Right atrium auricular region (tissue), 2 donors: ENCODE results near the gene ACSL5. TPM values are rescaled to one million over a fixed set of nuclear protein-coding genes. Genes with fewer than 3 reads are reported as not detected.
"Not testable (repeated sequence)": the region's sequence is repeated elsewhere in the genome, so short reads cannot be mapped to it uniquely, and the experiment has no call there.

Experiments
- DNase-seq: peaks from one replicate; pipeline ENCODE4 v3.0.0-alpha.2; 2019; ENCODE audit warnings: low spot score
- H3K27ac ChIP-seq, 2 donors: fragments of 200-600 bp; sonication (generic); 1 replicate in 1 of 2; 2 replicates in 1 of 2; pipeline ENCODE4 v1.5.1; 2016 to 2019
- H3K27me3 ChIP-seq, 2 donors: fragments of 200-600 bp; sonication (generic); one replicate each; pipeline versions ENCODE4 v1.5.1 to v1.6.0; 2017 to 2019
- H3K36me3 ChIP-seq: fragments of 200-600 bp; sonication (generic); one replicate; pipeline ENCODE4 v1.5.1; 2016
- H3K4me1 ChIP-seq, 2 donors: fragments of 200-600 bp; sonication (generic); one replicate each; pipeline versions ENCODE4 v1.5.1 to v1.6.0; 2017 to 2019
- H3K4me3 ChIP-seq, 2 donors: fragments of 200-600 bp; sonication (generic); 1 replicate in 1 of 2; 2 replicates in 1 of 2; pipeline ENCODE4 v1.5.1; 2017 to 2019; ENCODE audit warnings: mild to moderate bottlenecking in 1 of 2, moderate library complexity in 1 of 2
- H3K9me3 ChIP-seq, 2 donors: fragments of 200-600 bp; sonication (generic); one replicate each; pipeline ENCODE4 v1.5.1; 2019
- CTCF ChIP-seq, 2 donors: fragments of 200-600 bp; sonication (generic); IDR thresholded peaks; one replicate each; pipeline ENCODE4 v1.5.1; 2019; ENCODE audit warnings: antibody characterized with exemption in 2 of 2
- total RNA-seq, 2 donors: library from RNA; depleted of rRNA; stranded (reverse); fragments of >200 nt; gene quantifications; one replicate each; pipeline ENCODE4 v1.1.0, GENCODE V29; 2016

The ACSL5 gene
- total RNA-seq, 2 donors from 2014 or later: 9.2 to 12.0 TPM

- no peaks in the 10 kb centered on the region for H3K27me3 ChIP-seq
- H3K36me3 ChIP-seq: no peaks in the 10 kb centered on the region
- TF ChIP-seq CTCF (IDR thresholded peaks at IDR 0.05): no peak
- no peaks in the 10 kb centered on the region for H3K4me1 ChIP-seq
- no peak overlapping the region for H3K4me3 ChIP-seq
- no peaks in the 10 kb centered on the region for H3K9me3 ChIP-seq
- DNase-seq: no peak
- H3K27ac ChIP-seq: no peak overlapping the region
Observed at GRCh38 chr10:112382515-112383235, 8.8 kb downstream of the ACSL5 start.

GRCh38 chr10:112383325-112383724 lies 9.4 kb downstream of the ACSL5 start:
- H3K36me3 ChIP-seq: no peaks in the 10 kb centered on the region
- TF ChIP-seq CTCF (IDR thresholded peaks at IDR 0.05): no peak
- peak; percentile 81 for DNase-seq
- no peak overlapping the region for H3K27ac ChIP-seq
- no peak overlapping the region for H3K4me3 ChIP-seq
- no peaks in the 10 kb centered on the region for H3K27me3 ChIP-seq
- no peaks in the 10 kb centered on the region for H3K9me3 ChIP-seq
- no peaks in the 10 kb centered on the region for H3K4me1 ChIP-seq

GRCh38 chr10:112384141-112384540 lies 10.2 kb downstream of the ACSL5 start:
- no peak overlapping the region for H3K4me3 ChIP-seq
- TF ChIP-seq CTCF (IDR thresholded peaks at IDR 0.05): no peak
- H3K27me3 ChIP-seq: no peaks in the 10 kb centered on the region
- H3K9me3 ChIP-seq: no peaks in the 10 kb centered on the region
- no peak overlapping the region for H3K27ac ChIP-seq
- H3K4me1 ChIP-seq: no peaks in the 10 kb centered on the region
- H3K36me3 ChIP-seq: no peaks in the 10 kb centered on the region
- no peak for DNase-seq

- H3K27me3 ChIP-seq: no peaks in the 10 kb centered on the region
- no peak for DNase-seq
- H3K4me3 ChIP-seq: no peak overlapping the region
- no peaks in the 10 kb centered on the region for H3K4me1 ChIP-seq
- no peaks in the 10 kb centered on the region for H3K36me3 ChIP-seq
- H3K9me3 ChIP-seq: no peaks in the 10 kb centered on the region
- no peak for TF ChIP-seq CTCF (IDR thresholded peaks at IDR 0.05)
- H3K27ac ChIP-seq: no peak overlapping the region
Observed at GRCh38 chr10:112385201-112385600, 11.3 kb downstream of the ACSL5 start.

GRCh38 chr10:112388056-112388455 lies 14.1 kb downstream of the ACSL5 start:
- not testable (repeated sequence) for H3K27ac ChIP-seq, H3K4me3 ChIP-seq, H3K27me3 ChIP-seq, DNase-seq, H3K4me1 ChIP-seq, H3K36me3 ChIP-seq, H3K9me3 ChIP-seq

GRCh38 chr10:112388548-112388947 lies 14.6 kb downstream of the ACSL5 start:
- H3K27ac ChIP-seq: no peak overlapping the region

More at GRCh38 chr10:112388548-112388947, 14.6 kb downstream of the ACSL5 start:
- no peaks in the 10 kb centered on the region for H3K9me3 ChIP-seq
- H3K36me3 ChIP-seq: no peaks in the 10 kb centered on the region
- H3K4me1 ChIP-seq: no peaks in the 10 kb centered on the region
- H3K27me3 ChIP-seq: no peaks in the 10 kb centered on the region
- DNase-seq: no peak
- no peak overlapping the region for H3K4me3 ChIP-seq
- no peak for TF ChIP-seq CTCF (IDR thresholded peaks at IDR 0.05)
